Measurements from ENCODE around the gene MAN1A2.
"Not testable (repeated sequence)": the region's sequence is repeated elsewhere in the genome, so short reads cannot be mapped to it uniquely, and the experiment has no call there.

The MAN1A2 gene

GRCh38 chr1:117403597-117403996 is 36.3 kb downstream of the MAN1A2 start:
- DNase-seq = no peak

GRCh38 chr1:117405042-117405441 is 37.8 kb downstream of the MAN1A2 start:
- no peak for DNase-seq

- DNase-seq = no peak
Measured at GRCh38 chr1:117412472-117412871, 45.2 kb downstream of the MAN1A2 start.

GRCh38 chr1:117413412-117413811 is 46.2 kb downstream of the MAN1A2 start:
- DNase-seq = no peak

- no peak for DNase-seq
Measured at GRCh38 chr1:117414943-117415342, 47.7 kb downstream of the MAN1A2 start.

- DNase-seq = no peak
Measured at GRCh38 chr1:117416004-117416403, 48.8 kb downstream of the MAN1A2 start.

GRCh38 chr1:117416546-117417125 is 49.4 kb downstream of the MAN1A2 start:
- DNase-seq = no peak

GRCh38 chr1:117425050-117425734 is 57.9 kb downstream of the MAN1A2 start:
- no peak for DNase-seq

- DNase-seq = no peak
Measured at GRCh38 chr1:117427297-117427696, 60.0 kb downstream of the MAN1A2 start.

GRCh38 chr1:117433943-117434342 is 66.7 kb downstream of the MAN1A2 start:
- DNase-seq = no peak

GRCh38 chr1:117436513-117436912 is 69.3 kb downstream of the MAN1A2 start:
- no peak for DNase-seq

- DNase-seq = no peak
Measured at GRCh38 chr1:117447661-117448060, 80.4 kb downstream of the MAN1A2 start.

GRCh38 chr1:117452216-117452615 is 85.0 kb downstream of the MAN1A2 start:
- no peak for DNase-seq

GRCh38 chr1:117453958-117454357 is 86.7 kb downstream of the MAN1A2 start:
- DNase-seq = no peak

- DNase-seq = not testable (repeated sequence)
Measured at GRCh38 chr1:117458410-117458809, 91.2 kb downstream of the MAN1A2 start.

GRCh38 chr1:117466761-117467160 is 99.5 kb downstream of the MAN1A2 start:
- no peak for DNase-seq

GRCh38 chr1:117467336-117467735 is 100.1 kb downstream of the MAN1A2 start:
- DNase-seq = no peak

- no peak for DNase-seq
Measured at GRCh38 chr1:117473063-117473462, 105.8 kb downstream of the MAN1A2 start.

GRCh38 chr1:117475495-117475894 is 108.2 kb downstream of the MAN1A2 start:
- not testable (repeated sequence) for DNase-seq

GRCh38 chr1:117479086-117479485 is 111.8 kb downstream of the MAN1A2 start:
- DNase-seq = no peak

GRCh38 chr1:117481410-117481809 is 114.2 kb downstream of the MAN1A2 start:
- no peak for DNase-seq

- DNase-seq = no peak
Measured at GRCh38 chr1:117493906-117494305, 126.7 kb downstream of the MAN1A2 start.

- DNase-seq = no peak
Measured at GRCh38 chr1:117495068-117495467, 127.8 kb downstream of the MAN1A2 start.

GRCh38 chr1:117499071-117499470 is 131.8 kb downstream of the MAN1A2 start:
- DNase-seq = no peak

- no peak for DNase-seq
Measured at GRCh38 chr1:117500584-117500983, 133.3 kb downstream of the MAN1A2 start.

Data from NCI-H748 treated with DMSO at 0.1 percent for 48 hours (cell line).